22Rv1 (cell line): ENCODE data around the gene IQCC.

Experiments used
- H3K27ac ChIP-seq: fragments of 450-650 bp; 2 replicates; pipeline ENCODE4 v1.5.1; 2017
- CTCF ChIP-seq: fragments of 450-650 bp; IDR thresholded peaks from 2 replicates; pipeline ENCODE4 v1.5.1; 2017; ENCODE audit warnings: mild to moderate bottlenecking
- ZFX ChIP-seq: fragments of 450-650 bp; IDR thresholded peaks from 2 replicates; pipeline ENCODE4 v1.6.1; 2017; ENCODE audit warnings: antibody characterized with exemption, borderline replicate concordance

Gene IQCC

GRCh38 chr1:32240140-32240951 lies 34.9 kb downstream of the IQCC start:
- H3K27ac ChIP-seq: peak overlapping the region; percentile 70
- no peak for TF ChIP-seq ZFX
- TF ChIP-seq CTCF: peak; percentile 60

- TF ChIP-seq ZFX: no peak
- no peak for TF ChIP-seq CTCF
- H3K27ac ChIP-seq: peak overlapping the region; percentile 70
Measured at GRCh38 chr1:32241001-32241763, 35.7 kb downstream of the IQCC start.

- TF ChIP-seq CTCF (no peak), ZFX (no peak)
- no peak overlapping the region for H3K27ac ChIP-seq
Measured at GRCh38 chr1:32242341-32242851, 36.9 kb downstream of the IQCC start.

GRCh38 chr1:32246888-32247273 lies 41.4 kb downstream of the IQCC start, which contains the start of gene FAM167B:
Gene FAM167B, plus strand, starts transcription at chr1:32247222. Its CDS starts 200 bp downstream, at chr1:32247422.
- no peak within 1 kb of the TSS for H3K27ac ChIP-seq
- no peak for TF ChIP-seq ZFX
- no peak for TF ChIP-seq CTCF

- H3K27ac ChIP-seq: no peak overlapping the region
- TF ChIP-seq CTCF (no peak), ZFX (no peak)
Measured at GRCh38 chr1:32247452-32247851, 42.0 kb downstream of the IQCC start.

- H3K27ac ChIP-seq: no peak overlapping the region
- TF ChIP-seq ZFX (no peak), CTCF (peak; percentile 94)
Measured at GRCh38 chr1:32247983-32248889, 42.8 kb downstream of the IQCC start.
